ENCODE data around the gene SHC3. TPM values are rescaled to one million over a fixed set of nuclear protein-coding genes. Genes with fewer than 3 reads are reported as not detected.
A peak's percentile ranks its signal among the peaks of the same experiment; 100 is the strongest.

SHC3 gene
- total and polyA plus RNA-seq, 2 donors (not counting 1 experiment from before 2014, with no cell fraction given): 1.7 to 16.2 TPM

- Histone ChIP-seq H3K79me2 (ENCODE audit: control insufficient read depth, insufficient read depth, low read length) (peaks cover 30% of the 10 kb centered on the region), H3K36me3 (ENCODE audit: control insufficient read depth, insufficient read depth, low read length) (peaks cover 1% of the 10 kb centered on the region), H2AFZ (ENCODE audit: low read length) (no peak overlapping the region), H3K9ac (ENCODE audit: insufficient read depth, low read length) (no peak overlapping the region), H3K4me1 (ENCODE audit: control insufficient read depth, extremely low read depth, insufficient read depth, low read length) (peaks cover 22% of the 10 kb centered on the region), H3K27ac (ENCODE audit: insufficient read depth, low read length) (no peak overlapping the region), H3K9me3 (ENCODE audit: control insufficient read depth, insufficient read depth, low read depth, low read length) (no peaks in the 10 kb centered on the region), H4K20me1 (ENCODE audit: control insufficient read depth, extremely low read depth, insufficient read depth, low read length) (no peaks in the 10 kb centered on the region), H3K27me3 (ENCODE audit: control insufficient read depth, insufficient read depth, low read length) (no peaks in the 10 kb centered on the region), H3K4me3 (replicated peaks in 1 of 4; ENCODE audit: control extremely low read depth in 1 of 4, insufficient read depth in 1 of 4, low read depth in 3 of 4, low read length in 4 of 4) (peak overlapping the region in 2 of 4 experiments; percentile 82 to 97), H3K4me2 (ENCODE audit: extremely low read depth, insufficient read depth, low read length) (peak overlapping the region; percentile 87)
- TF ChIP-seq CTCF (conservative IDR thresholded peaks at IDR 0.05 in 1 of 2, IDR thresholded peaks at IDR 0.05 in 1 of 2; ENCODE audit: low read depth in 1 of 2, low read length in 2 of 2) (no peak), EZH2 (IDR thresholded peaks at IDR 0.05; ENCODE audit: low read length, missing control alignments) (no peak)
- DNase-seq (ENCODE audit: low read depth in 2 of 2): no peak
These were observed 183.0 kb downstream of the SHC3 start for GRCh38 chr9:88995627-88996026.

DNA sequence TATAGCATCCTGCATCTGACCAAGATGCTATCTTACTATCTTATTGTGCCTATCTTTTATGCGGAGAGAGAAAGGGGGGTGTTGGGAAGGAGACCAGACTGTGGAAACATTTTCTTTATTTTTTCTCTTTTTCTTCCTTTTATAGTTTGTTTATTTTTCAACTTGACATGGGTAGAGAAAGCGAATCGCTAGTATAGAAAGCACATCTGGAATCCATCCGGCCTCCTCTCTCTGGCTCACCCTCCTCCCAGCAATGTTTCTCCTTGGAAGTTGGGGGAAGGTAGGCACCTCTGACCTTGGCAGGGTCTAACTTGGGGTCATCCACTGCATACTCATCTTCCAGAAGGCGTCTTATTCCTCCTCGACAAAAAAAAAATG is 183.4 kb downstream of the SHC3 start:
- H3K4me3 ChIP-seq (replicated peaks in 1 of 4; ENCODE audit: control extremely low read depth in 1 of 4, insufficient read depth in 1 of 4, low read depth in 3 of 4, low read length in 4 of 4): peak overlapping the region in 2 of 4 experiments; percentile 82 to 97
- H3K27me3 ChIP-seq (ENCODE audit: control insufficient read depth, insufficient read depth, low read length): no peaks in the 10 kb centered on the region
- no peaks in the 10 kb centered on the region for H4K20me1 ChIP-seq (ENCODE audit: control insufficient read depth, extremely low read depth, insufficient read depth, low read length)
- H3K4me1 ChIP-seq (ENCODE audit: control insufficient read depth, extremely low read depth, insufficient read depth, low read length): peaks cover 22% of the 10 kb centered on the region
- H3K36me3 ChIP-seq (ENCODE audit: control insufficient read depth, insufficient read depth, low read length): peaks cover 1% of the 10 kb centered on the region
- no peak overlapping the region for H3K27ac ChIP-seq (ENCODE audit: insufficient read depth, low read length)
- H3K79me2 ChIP-seq (ENCODE audit: control insufficient read depth, insufficient read depth, low read length): peaks cover 30% of the 10 kb centered on the region
- TF ChIP-seq CTCF (conservative IDR thresholded peaks at IDR 0.05 in 1 of 2, IDR thresholded peaks at IDR 0.05 in 1 of 2; ENCODE audit: low read depth in 1 of 2, low read length in 2 of 2) (no peak), EZH2 (IDR thresholded peaks at IDR 0.05; ENCODE audit: low read length, missing control alignments) (no peak)
- H3K9me3 ChIP-seq (ENCODE audit: control insufficient read depth, insufficient read depth, low read depth, low read length): no peaks in the 10 kb centered on the region
- peak in 1 of 2 donors; percentile 57 for DNase-seq (ENCODE audit: low read depth in 2 of 2)
- H3K9ac ChIP-seq (ENCODE audit: insufficient read depth, low read length): no peak overlapping the region
- no peak overlapping the region for H2AFZ ChIP-seq (ENCODE audit: low read length)
- peak overlapping the region; percentile 87 for H3K4me2 ChIP-seq (ENCODE audit: extremely low read depth, insufficient read depth, low read length)

- Histone ChIP-seq H3K9me3 (ENCODE audit: control insufficient read depth, insufficient read depth, low read depth, low read length) (no peaks in the 10 kb centered on the region), H3K27me3 (ENCODE audit: control insufficient read depth, insufficient read depth, low read length) (no peaks in the 10 kb centered on the region), H2AFZ (ENCODE audit: low read length) (no peak overlapping the region), H3K4me3 (replicated peaks in 1 of 4; ENCODE audit: control extremely low read depth in 1 of 4, insufficient read depth in 1 of 4, low read depth in 3 of 4, low read length in 4 of 4) (peak overlapping the region in 3 of 4 experiments; percentile 18 to 97 (median 82)), H3K79me2 (ENCODE audit: control insufficient read depth, insufficient read depth, low read length) (peaks cover 30% of the 10 kb centered on the region), H3K4me1 (ENCODE audit: control insufficient read depth, extremely low read depth, insufficient read depth, low read length) (peaks cover 22% of the 10 kb centered on the region), H3K9ac (ENCODE audit: insufficient read depth, low read length) (no peak overlapping the region), H4K20me1 (ENCODE audit: control insufficient read depth, extremely low read depth, insufficient read depth, low read length) (no peaks in the 10 kb centered on the region), H3K4me2 (ENCODE audit: extremely low read depth, insufficient read depth, low read length) (peak overlapping the region; percentile 87), H3K36me3 (ENCODE audit: control insufficient read depth, insufficient read depth, low read length) (peaks cover 1% of the 10 kb centered on the region), H3K27ac (ENCODE audit: insufficient read depth, low read length) (no peak overlapping the region)
- DNase-seq (ENCODE audit: low read depth in 2 of 2): peak; percentile 71 to 72
- TF ChIP-seq EZH2 (IDR thresholded peaks at IDR 0.05; ENCODE audit: low read length, missing control alignments) (no peak), CTCF (conservative IDR thresholded peaks at IDR 0.05 in 1 of 2, IDR thresholded peaks at IDR 0.05 in 1 of 2; ENCODE audit: low read depth in 1 of 2, low read length in 2 of 2) (no peak)
These were observed 184.0 kb downstream of the SHC3 start for GRCh38 chr9:88994469-88995199.
